ENCODE data around the gene ZNF830. TPM values are rescaled to one million over a fixed set of nuclear protein-coding genes. Genes with fewer than 3 reads are reported as not detected.

ZNF830 gene, protein sequence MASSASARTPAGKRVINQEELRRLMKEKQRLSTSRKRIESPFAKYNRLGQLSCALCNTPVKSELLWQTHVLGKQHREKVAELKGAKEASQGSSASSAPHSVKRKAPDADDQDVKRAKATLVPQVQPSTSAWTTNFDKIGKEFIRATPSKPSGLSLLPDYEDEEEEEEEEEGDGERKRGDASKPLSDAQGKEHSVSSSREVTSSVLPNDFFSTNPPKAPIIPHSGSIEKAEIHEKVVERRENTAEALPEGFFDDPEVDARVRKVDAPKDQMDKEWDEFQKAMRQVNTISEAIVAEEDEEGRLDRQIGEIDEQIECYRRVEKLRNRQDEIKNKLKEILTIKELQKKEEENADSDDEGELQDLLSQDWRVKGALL
- 4.4 and 4.6 TPM in 2 replicates for total RNA-seq

DNA sequence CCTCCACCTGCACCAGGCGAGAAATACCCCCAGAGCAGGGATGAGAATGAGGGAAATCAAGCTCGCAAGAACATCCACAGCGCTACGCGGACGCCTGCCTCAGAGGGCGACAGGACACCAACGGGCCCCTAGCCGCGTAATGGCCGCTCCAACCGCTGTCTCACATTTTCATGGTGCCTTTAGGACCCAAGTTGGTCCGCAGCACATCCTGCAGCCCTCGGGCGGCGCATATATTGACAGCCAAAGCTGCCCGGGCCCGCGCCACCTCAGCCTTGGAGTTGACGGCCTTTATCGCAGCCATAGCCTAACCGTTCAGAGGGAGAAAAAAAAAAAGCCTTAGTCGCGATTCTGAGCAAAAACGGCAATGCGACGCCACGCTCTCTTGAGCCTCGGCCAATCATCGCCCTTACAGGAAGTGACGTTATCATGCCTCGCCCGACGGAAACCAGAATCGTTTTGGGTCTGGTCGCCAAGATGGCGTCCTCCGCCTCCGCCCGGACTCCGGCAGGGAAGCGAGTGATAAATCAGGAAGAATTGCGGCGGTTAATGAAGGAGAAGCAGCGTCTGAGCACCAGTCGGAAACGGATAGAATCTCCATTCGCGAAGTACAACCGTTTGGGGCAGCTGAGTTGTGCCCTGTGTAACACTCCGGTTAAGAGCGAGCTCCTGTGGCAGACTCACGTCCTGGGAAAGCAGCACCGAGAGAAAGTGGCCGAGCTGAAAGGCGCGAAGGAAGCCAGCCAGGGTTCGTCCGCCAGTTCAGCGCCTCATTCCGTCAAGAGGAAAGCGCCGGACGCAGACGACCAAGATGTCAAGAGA is at the start of gene ZNF830, which contains the start of gene CCT6B:
ZNF830 (plus strand) TSS at position 448 of the 819 bp plus-strand sequence; CDS start at position 475, 27 bp downstream.
CCT6B (minus strand) TSS at position 368 of the 819 bp plus-strand sequence; CDS start at position 301, 67 bp downstream.

DNA sequence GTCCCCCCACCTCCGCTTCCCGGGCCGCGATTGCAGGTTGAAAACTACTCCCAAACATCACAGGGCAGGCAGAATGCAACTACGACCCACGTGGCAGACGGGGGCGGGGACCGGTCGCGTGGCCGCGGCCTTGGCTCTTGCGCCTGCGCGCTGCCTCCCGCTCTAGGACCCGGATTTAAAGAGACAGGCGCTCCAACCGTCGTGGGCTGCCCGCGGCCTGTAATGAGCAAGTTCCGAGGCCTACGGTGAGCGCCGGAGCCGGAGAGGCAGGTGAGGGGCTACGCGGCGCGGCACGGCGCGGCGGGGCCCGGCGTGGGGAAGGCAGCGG is 19.0 kb downstream of the ZNF830 start, which contains the start of gene LIG3:
LIG3 (plus strand) TSS at position 160 of the 328 bp plus-strand sequence. CDS start 2,494 bp downstream, outside the sequence.

Other genes with a start within 250 kb of the ZNF830 start
- 0.33 and 0.38 TPM in 2 replicates for gene CCT6B, start 80 bp upstream of the ZNF830 start, total RNA-seq
- gene LIG3, start 19.0 kb downstream of the ZNF830 start, total RNA-seq = 29.2 and 44.0 TPM in 2 replicates
- gene RFFL, start 102.2 kb downstream of the ZNF830 start, total RNA-seq = 21.2 and 29.8 TPM in 2 replicates
- gene RAD51D, start 158.3 kb downstream of the ZNF830 start, total RNA-seq = 9.1 and 10.9 TPM in 2 replicates
- not detected in 2 replicates for gene FNDC8, start 160.1 kb downstream of the ZNF830 start, total RNA-seq
- gene NLE1, start 180.8 kb downstream of the ZNF830 start, total RNA-seq = 18.3 and 32.9 TPM in 2 replicates
- not detected in 2 replicates for gene UNC45B, start 186.3 kb downstream of the ZNF830 start, total RNA-seq
- not detected in 2 replicates for gene SLC35G3, start 232.9 kb downstream of the ZNF830 start, total RNA-seq